GM19025 (cell line): ENCODE results near the gene IRAK4.

Source experiments
- ATAC-seq: cut with Tn5 transposase; IDR thresholded peaks from one replicate; pipeline ENCODE4 v1.9.1; 2021; ENCODE audit warnings: mild to moderate bottlenecking, low read depth, moderate library complexity; ENCODE audit not compliant: unreplicated experiment

Gene IRAK4

DNA sequence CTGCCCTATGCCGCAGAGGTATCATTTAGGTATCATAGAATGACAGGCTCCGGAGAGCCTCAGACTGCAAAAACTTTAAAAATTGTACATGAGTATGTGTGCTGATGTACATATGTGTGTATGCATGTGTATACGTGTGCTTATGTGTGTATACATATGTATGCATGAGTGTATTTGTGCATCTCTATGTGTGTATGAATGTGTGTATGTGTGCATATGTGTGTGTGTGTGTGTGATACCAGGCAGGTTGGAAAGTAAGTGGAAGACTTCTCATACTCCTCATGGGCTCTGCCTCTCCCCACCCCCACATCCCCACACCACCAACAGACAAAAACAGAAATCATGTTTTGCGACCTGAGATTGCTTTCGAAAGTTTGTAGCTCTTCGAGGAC lies 76.5 kb downstream of the IRAK4 start:
- ATAC-seq, result no peak

DNA sequence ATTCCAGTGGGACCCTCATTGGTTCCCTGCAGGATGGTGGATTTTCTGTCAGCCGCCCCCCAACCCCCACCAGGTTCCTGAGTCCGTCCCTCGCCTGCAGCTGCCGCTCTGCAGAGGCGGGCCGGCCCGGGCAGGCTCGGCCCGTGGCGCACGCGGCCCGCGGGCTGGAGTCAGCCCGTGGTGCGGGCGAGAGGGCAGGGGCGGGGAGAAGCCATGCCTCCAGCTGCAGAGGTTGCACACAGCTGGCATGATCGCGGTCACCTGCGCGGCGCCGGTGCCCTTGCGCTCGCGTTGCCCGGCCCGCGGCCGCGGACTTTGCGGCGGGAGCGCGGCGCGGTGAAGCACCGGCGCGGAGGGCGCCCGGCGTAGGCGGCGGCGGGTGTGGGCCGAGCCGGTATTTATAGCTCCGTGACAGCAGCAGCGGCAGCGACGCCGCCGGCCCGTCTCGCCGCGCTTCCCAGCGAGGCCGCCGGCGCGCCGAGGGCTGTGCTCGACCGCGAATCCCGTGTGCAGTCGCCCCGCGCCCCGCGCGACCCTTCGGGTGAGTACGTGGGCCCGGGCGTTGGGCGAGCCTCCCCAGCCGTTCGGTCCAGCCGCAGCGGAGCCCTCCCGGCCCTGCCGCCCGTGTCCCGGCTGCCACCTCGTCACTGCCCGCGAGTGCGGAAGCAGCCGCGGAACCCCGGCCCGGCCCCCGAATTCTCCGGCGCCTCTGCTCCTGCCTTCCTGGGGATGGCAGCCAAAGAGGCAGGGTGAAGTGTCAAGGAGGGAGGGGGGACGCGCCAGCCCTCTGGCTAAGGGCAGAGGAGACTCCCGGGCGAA lies 77.1 kb downstream of the IRAK4 start, which contains the start of gene TMEM117:
Gene TMEM117 (plus strand): TSS at position 426 of the 819 bp plus-strand sequence.
- peak; percentile 83 for ATAC-seq

DNA sequence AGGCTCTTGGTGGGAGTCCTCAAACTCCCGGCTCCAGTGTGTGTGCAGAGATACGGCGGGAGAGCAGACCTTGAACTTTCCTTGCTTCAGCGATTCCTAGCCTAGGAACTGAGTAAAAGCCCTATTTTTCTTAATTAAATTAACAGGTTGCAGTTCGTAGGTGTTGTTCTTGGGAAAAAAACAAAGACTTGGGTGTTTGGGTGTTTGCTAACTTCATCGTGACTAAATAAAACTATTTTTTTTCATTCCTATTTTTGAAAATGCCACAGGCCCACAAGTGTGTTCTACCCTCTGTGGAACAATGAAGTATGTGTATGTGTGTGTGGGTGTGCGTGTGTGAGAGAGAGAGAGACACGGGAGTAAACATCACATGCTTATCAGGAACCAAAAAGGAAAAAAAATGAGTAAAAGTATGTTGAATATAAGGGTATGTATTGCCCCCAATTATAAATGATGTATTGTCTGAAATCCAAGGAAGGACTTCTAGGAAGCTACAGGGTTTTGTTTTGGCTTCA lies 77.8 kb downstream of the IRAK4 start:
- ATAC-seq, result peak; percentile 2
